Colonic mucosa (tissue), 4 donors: ENCODE data around the gene HDAC4. TPM values are rescaled to one million over a fixed set of nuclear protein-coding genes. Genes with fewer than 3 reads are reported as not detected.

Experiments
- DNase-seq: peaks from one replicate; pipeline ENCODE4 v3.0.0-alpha.2; 2020
- H3K27ac ChIP-seq: fragments of 200-600 bp; one replicate; pipeline ENCODE4 v1.8.0; 2021
- H3K27me3 ChIP-seq: fragments of 200-600 bp; one replicate; pipeline ENCODE4 v1.8.0; 2021
- H3K36me3 ChIP-seq: fragments of 200-600 bp; one replicate; pipeline ENCODE4 v1.8.0; 2021
- H3K4me1 ChIP-seq: fragments of 200-600 bp; one replicate; pipeline ENCODE4 v1.8.0; 2021; ENCODE audit warnings: mild to moderate bottlenecking
- H3K4me3 ChIP-seq: fragments of 200-600 bp; one replicate; pipeline ENCODE4 v1.8.0; 2021
- H3K9ac ChIP-seq, 2 donors: one replicate each; pipeline ENCODE4 v1.7.0; 2013; ENCODE audit warnings: control low read depth in 2 of 2, low read depth in 2 of 2, low read length in 2 of 2
- H3K9me3 ChIP-seq: fragments of 200-600 bp; one replicate; pipeline ENCODE4 v1.8.0; 2021
- CTCF ChIP-seq: fragments of 200-600 bp; IDR thresholded peaks from one replicate; pipeline ENCODE4 v1.8.0; 2022; ENCODE audit warnings: antibody characterized with exemption, mild to moderate bottlenecking
- intact Hi-C: fragments of 100-400 bp; cut with DNase I; formaldehyde crosslinking; loops from one replicate; pipeline ENCODE4 v1.14.1; 2022
- total RNA-seq, 2 donors: library from RNA; stranded (reverse); fragmentation: NEBNext Ultra II Directional in 1 of 2; extraction: Animal tissue kit (Norgen Biotek cat#: 25700) in 1 of 2; gene quantifications; one replicate each; pipeline ENCODE4 v1.2.1, GENCODE V29; 2021
- donor health status: healthy.
- donor health status: DM: no; HTN: no; CAD: no.
- donor health status: DM: no; HTN: no; CAD: no.

Gene HDAC4
- total RNA-seq, 2 donors from 2014 or later = 35.3 to 46.8 TPM

GRCh38 chr2:239051891-239052445 lies 348.9 kb downstream of the HDAC4 start:
- Histone ChIP-seq H3K9me3 (no peaks in the 10 kb centered on the region), H3K27me3 (no peaks in the 10 kb centered on the region), H3K4me1 (no peaks in the 10 kb centered on the region), H3K9ac (no peak overlapping the region), H3K4me3 (no peak overlapping the region), H3K36me3 (peaks cover 10% of the 10 kb centered on the region), H3K27ac (no peak overlapping the region)
- DNase-seq = no peak
- intact Hi-C loops = no loop called here
- no peak for TF ChIP-seq CTCF

DNA sequence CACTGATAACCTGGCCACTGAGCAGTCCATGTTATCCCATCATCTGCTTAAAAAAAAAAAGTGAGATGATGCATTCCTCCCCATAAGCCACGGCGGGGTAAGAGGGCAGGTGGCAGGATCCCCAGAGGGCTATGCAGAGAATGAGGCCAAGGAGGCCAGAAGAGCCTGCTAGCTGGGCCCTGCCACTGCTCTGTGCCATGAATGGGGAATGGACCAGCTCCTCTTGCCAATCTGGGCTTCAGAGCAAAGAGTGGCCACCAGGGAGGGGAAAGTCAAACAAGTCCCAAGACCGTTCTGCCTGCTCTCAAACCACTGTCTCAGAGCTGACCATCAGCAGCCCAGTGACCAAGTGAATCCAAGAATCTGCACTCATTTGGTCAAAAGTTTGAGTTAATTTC lies 350.6 kb downstream of the HDAC4 start:
- no peaks in the 10 kb centered on the region for H3K27me3 ChIP-seq
- no peak overlapping the region for H3K9ac ChIP-seq
- no peaks in the 10 kb centered on the region for H3K4me1 ChIP-seq
- no peak for DNase-seq
- no peak overlapping the region for H3K27ac ChIP-seq
- peaks cover 10% of the 10 kb centered on the region for H3K36me3 ChIP-seq
- H3K9me3 ChIP-seq = no peaks in the 10 kb centered on the region
- intact Hi-C loops = no loop called here
- no peak overlapping the region for H3K4me3 ChIP-seq
- no peak for TF ChIP-seq CTCF

- H3K4me3 ChIP-seq = no peak overlapping the region
- TF ChIP-seq CTCF = no peak
- no peak overlapping the region for H3K27ac ChIP-seq
- H3K4me1 ChIP-seq = no peaks in the 10 kb centered on the region
- intact Hi-C loops = no loop called here
- H3K27me3 ChIP-seq = no peaks in the 10 kb centered on the region
- H3K9ac ChIP-seq = no peak overlapping the region
- no peak for DNase-seq
- peaks cover 10% of the 10 kb centered on the region for H3K36me3 ChIP-seq
- H3K9me3 ChIP-seq = no peaks in the 10 kb centered on the region
Observed at GRCh38 chr2:239049421-239050251, 351.2 kb downstream of the HDAC4 start.

DNA sequence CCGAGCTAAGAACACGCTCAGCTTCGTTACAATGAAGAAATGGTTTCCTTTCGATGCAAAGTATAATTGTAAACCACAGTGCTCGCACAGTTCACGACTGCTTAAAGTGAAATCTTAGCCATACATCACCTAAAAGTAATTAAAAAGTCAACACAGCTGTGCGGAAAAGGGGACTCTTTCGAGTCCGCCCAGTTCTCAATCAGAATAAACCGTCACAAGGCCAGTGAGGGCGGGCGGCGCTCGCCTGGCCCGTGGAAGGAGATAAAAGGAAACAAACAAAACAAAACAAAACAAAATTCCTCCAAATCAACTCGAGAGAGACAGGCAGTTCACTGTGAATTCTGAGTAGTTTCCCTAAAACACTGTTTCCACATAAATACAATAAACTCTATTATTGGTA lies 352.1 kb downstream of the HDAC4 start:
- TF ChIP-seq CTCF = no peak
- no peaks in the 10 kb centered on the region for H3K27me3 ChIP-seq
- peaks cover 1% of the 10 kb centered on the region for H3K36me3 ChIP-seq
- H3K4me1 ChIP-seq = no peaks in the 10 kb centered on the region
- intact Hi-C loops = no loop called here
- H3K9ac ChIP-seq = no peak overlapping the region
- H3K27ac ChIP-seq = no peak overlapping the region
- no peak for DNase-seq
- H3K4me3 ChIP-seq = no peak overlapping the region
- H3K9me3 ChIP-seq = no peaks in the 10 kb centered on the region

GRCh38 chr2:239047861-239048260 lies 353.0 kb downstream of the HDAC4 start:
- intact Hi-C loops = no loop called here
- H3K9me3 ChIP-seq = no peaks in the 10 kb centered on the region
- H3K27me3 ChIP-seq = no peaks in the 10 kb centered on the region
- no peak for DNase-seq
- H3K4me3 ChIP-seq = no peak overlapping the region
- no peak for TF ChIP-seq CTCF
- no peak overlapping the region for H3K27ac ChIP-seq
- no peaks in the 10 kb centered on the region for H3K36me3 ChIP-seq
- no peak overlapping the region for H3K9ac ChIP-seq
- H3K4me1 ChIP-seq = no peaks in the 10 kb centered on the region
